ENCODE data around the gene STK24. TPM values are rescaled to one million over a fixed set of nuclear protein-coding genes. Genes with fewer than 3 reads are reported as not detected.

Gene STK24
- total and polyA plus RNA-seq, 3 experiments from 2014 or later = 63.6 to 150 (median 149) TPM

- no peaks in the 10 kb centered on the region for H3K36me3 ChIP-seq (ENCODE audit: insufficient read depth, low read length)
- H3K4me3 ChIP-seq (ENCODE audit: low read length) = no peak overlapping the region
- Mint-ChIP-seq H3K27ac (peak overlapping the region in 4 of 8 donors; percentile 6 to 92 (median 28)), H3K36me3 (peaks cover 0 to 24% (median 0%) of the 10 kb centered on the region in 3 donors), H3K4me3 (peak overlapping the region in 6 of 7 donors; percentile 6 to 55 (median 34)), H3K27me3 (no peaks in the 10 kb centered on the region), H3K9me3 (no peaks in the 10 kb centered on the region), H3K4me1 (peaks cover 79 to 87% (median 86%) of the 10 kb centered on the region in 3 donors)
- peaks cover 56% of the 10 kb centered on the region for H3K4me1 ChIP-seq (ENCODE audit: insufficient read depth, low read length)
- POLR2A ChIA-PET = no interaction called here
- CTCF ChIA-PET = no interaction called here
- no peak for DNase-seq
- H3K27me3 ChIP-seq (ENCODE audit: insufficient read depth, low read length, poor library complexity, severe bottlenecking) = no peaks in the 10 kb centered on the region
- no peaks in the 10 kb centered on the region for H3K9me3 ChIP-seq (ENCODE audit: low read length)
- H3K27ac ChIP-seq (ENCODE audit: low read depth, low read length) = no peak overlapping the region
These were observed 17.7 kb downstream of the STK24 start for GRCh38 chr13:98559169-98559568.

DNA sequence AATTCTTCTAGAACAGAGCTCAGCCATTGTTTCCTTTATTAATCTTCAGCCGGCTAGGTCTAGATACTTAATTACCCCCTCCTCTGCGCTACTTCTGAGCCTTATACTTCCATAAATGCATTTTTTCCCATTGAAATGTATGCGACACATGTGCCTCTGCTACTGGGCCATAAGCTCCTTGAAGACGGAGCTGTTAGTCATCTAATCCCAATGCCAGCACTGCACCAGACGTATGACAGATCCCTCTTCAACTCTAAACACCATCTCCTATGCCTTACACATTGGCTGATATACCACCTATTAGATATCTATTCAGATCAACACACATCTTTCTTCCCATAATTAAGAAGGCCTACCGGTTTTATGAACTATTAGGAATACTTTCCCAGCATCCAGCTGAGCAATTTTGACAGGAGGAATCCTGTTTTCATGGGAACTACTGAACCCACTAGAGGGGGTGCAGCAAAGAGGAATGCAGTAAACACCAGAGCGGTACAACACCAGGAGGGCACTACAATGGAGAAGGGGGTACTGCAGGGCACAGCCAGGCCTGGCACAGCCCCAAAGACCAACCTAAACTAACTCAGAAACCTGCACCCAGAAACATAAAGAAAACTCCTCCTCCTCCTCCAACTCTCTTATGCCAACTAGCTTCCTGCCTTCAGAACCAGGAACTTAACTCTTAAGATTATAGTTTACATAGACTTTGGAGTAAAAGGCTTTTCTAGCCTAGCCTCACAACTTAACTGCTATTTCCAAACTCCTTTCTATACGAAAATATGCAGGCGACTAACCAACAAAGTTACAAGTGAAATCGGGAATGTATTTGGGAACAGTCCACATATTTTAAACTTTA, 18.7 kb downstream of the STK24 start:
- Mint-ChIP-seq H3K4me1 (peaks cover 77 to 88% (median 86%) of the 10 kb centered on the region in 3 donors), H3K36me3 (peaks cover 0 to 25% (median 0%) of the 10 kb centered on the region in 3 donors), H3K9me3 (no peaks in the 10 kb centered on the region), H3K27ac (peak overlapping the region in 7 of 8 donors; percentile 2 to 89 (median 56)), H3K27me3 (no peaks in the 10 kb centered on the region), H3K4me3 (peak overlapping the region in 6 of 7 donors; percentile 4 to 74 (median 52))
- Histone ChIP-seq H3K27ac (ENCODE audit: low read depth, low read length) (no peak overlapping the region), H3K36me3 (ENCODE audit: insufficient read depth, low read length) (no peaks in the 10 kb centered on the region), H3K27me3 (ENCODE audit: insufficient read depth, low read length, poor library complexity, severe bottlenecking) (no peaks in the 10 kb centered on the region), H3K4me3 (ENCODE audit: low read length) (peak overlapping the region; percentile 12), H3K9me3 (ENCODE audit: low read length) (no peaks in the 10 kb centered on the region), H3K4me1 (ENCODE audit: insufficient read depth, low read length) (peaks cover 54% of the 10 kb centered on the region)
- ChIA-PET POLR2A (no interaction called here), CTCF (interaction anchor here (1.0 kb wide), 1 partner anchor 95 kb away, joined by 3 read pairs; no protein-coding TSS in a partner anchor)
- no peak for DNase-seq

GRCh38 chr13:98556968-98557631, 19.8 kb downstream of the STK24 start:
- Histone ChIP-seq H3K27ac (ENCODE audit: low read depth, low read length) (no peak overlapping the region), H3K4me3 (ENCODE audit: low read length) (no peak overlapping the region), H3K4me1 (ENCODE audit: insufficient read depth, low read length) (peaks cover 50% of the 10 kb centered on the region), H3K36me3 (ENCODE audit: insufficient read depth, low read length) (no peaks in the 10 kb centered on the region), H3K27me3 (ENCODE audit: insufficient read depth, low read length, poor library complexity, severe bottlenecking) (no peaks in the 10 kb centered on the region), H3K9me3 (ENCODE audit: low read length) (no peaks in the 10 kb centered on the region)
- H3K4me1 Mint-ChIP-seq = peaks cover 76 to 89% (median 86%) of the 10 kb centered on the region in 3 donors
- H3K36me3 Mint-ChIP-seq = peaks cover 0 to 27% (median 0%) of the 10 kb centered on the region in 3 donors
- ChIA-PET POLR2A (no interaction called here), CTCF (no interaction called here)
- DNase-seq = no peak
- H3K27ac Mint-ChIP-seq = peak overlapping the region; percentile 9 to 89 (median 68)
- no peaks in the 10 kb centered on the region for H3K9me3 Mint-ChIP-seq
- no peaks in the 10 kb centered on the region for H3K27me3 Mint-ChIP-seq
- H3K4me3 Mint-ChIP-seq = peak overlapping the region in 6 of 7 donors; percentile 4 to 74 (median 58)

GRCh38 chr13:98556142-98556816, 20.6 kb downstream of the STK24 start:
- Histone ChIP-seq H3K4me3 (ENCODE audit: low read length) (no peak overlapping the region), H3K27me3 (ENCODE audit: insufficient read depth, low read length, poor library complexity, severe bottlenecking) (no peaks in the 10 kb centered on the region), H3K4me1 (ENCODE audit: insufficient read depth, low read length) (peaks cover 42% of the 10 kb centered on the region), H3K36me3 (ENCODE audit: insufficient read depth, low read length) (no peaks in the 10 kb centered on the region), H3K27ac (ENCODE audit: low read depth, low read length) (no peak overlapping the region), H3K9me3 (ENCODE audit: low read length) (no peaks in the 10 kb centered on the region)
- Mint-ChIP-seq H3K4me3 (peak overlapping the region in 6 of 7 donors; percentile 28 to 74 (median 53)), H3K9me3 (no peaks in the 10 kb centered on the region), H3K27me3 (no peaks in the 10 kb centered on the region), H3K36me3 (peaks cover 3 to 30% (median 3%) of the 10 kb centered on the region in 3 donors), H3K4me1 (peaks cover 78 to 89% (median 87%) of the 10 kb centered on the region in 3 donors), H3K27ac (peak overlapping the region; percentile 9 to 89 (median 60))
- ChIA-PET POLR2A (no interaction called here), CTCF (no interaction called here)
- no peak for DNase-seq

- POLR2A ChIA-PET = no interaction called here
- Histone ChIP-seq H3K4me3 (ENCODE audit: low read length) (no peak overlapping the region), H3K9me3 (ENCODE audit: low read length) (no peaks in the 10 kb centered on the region), H3K4me1 (ENCODE audit: insufficient read depth, low read length) (peaks cover 31% of the 10 kb centered on the region), H3K27me3 (ENCODE audit: insufficient read depth, low read length, poor library complexity, severe bottlenecking) (no peaks in the 10 kb centered on the region), H3K36me3 (ENCODE audit: insufficient read depth, low read length) (peaks cover 17% of the 10 kb centered on the region), H3K27ac (ENCODE audit: low read depth, low read length) (no peak overlapping the region)
- CTCF ChIA-PET = interaction anchor here (0.7 to 1.3 kb wide), 4 partner anchors 9 to 104 kb away, joined by 3 to 4 read pairs (median 3); no protein-coding TSS in a partner anchor
- H3K27me3 Mint-ChIP-seq = no peaks in the 10 kb centered on the region
- peak overlapping the region in 2 of 7 donors; percentile 2 to 25 for H3K4me3 Mint-ChIP-seq
- no peaks in the 10 kb centered on the region for H3K9me3 Mint-ChIP-seq
- H3K36me3 Mint-ChIP-seq = peaks cover 5 to 57% (median 21%) of the 10 kb centered on the region in 3 donors
- H3K4me1 Mint-ChIP-seq = peaks cover 73 to 92% (median 91%) of the 10 kb centered on the region in 3 donors
- DNase-seq = no peak
- peak overlapping the region in 7 of 8 donors; percentile 16 to 75 (median 50) for H3K27ac Mint-ChIP-seq
These were observed 27.1 kb downstream of the STK24 start for GRCh38 chr13:98549728-98550317.

- H3K27me3 ChIP-seq (ENCODE audit: insufficient read depth, low read length, poor library complexity, severe bottlenecking) = no peaks in the 10 kb centered on the region
- peaks cover 17% of the 10 kb centered on the region for H3K36me3 ChIP-seq (ENCODE audit: insufficient read depth, low read length)
- Mint-ChIP-seq H3K9me3 (no peaks in the 10 kb centered on the region), H3K4me1 (peaks cover 73 to 94% (median 90%) of the 10 kb centered on the region in 3 donors), H3K36me3 (peaks cover 5 to 57% (median 21%) of the 10 kb centered on the region in 3 donors), H3K27me3 (no peaks in the 10 kb centered on the region), H3K27ac (peak overlapping the region in 7 of 8 donors; percentile 16 to 77 (median 68)), H3K4me3 (peak overlapping the region in 3 of 7 donors; percentile 12 to 59 (median 37))
- CTCF ChIA-PET = interaction anchor here (0.6 to 1.3 kb wide), 4 partner anchors 9 to 104 kb away, joined by 3 to 4 read pairs (median 3); no protein-coding TSS in a partner anchor
- DNase-seq = no peak
- peaks cover 34% of the 10 kb centered on the region for H3K4me1 ChIP-seq (ENCODE audit: insufficient read depth, low read length)
- POLR2A ChIA-PET = no interaction called here
- no peak overlapping the region for H3K27ac ChIP-seq (ENCODE audit: low read depth, low read length)
- no peaks in the 10 kb centered on the region for H3K9me3 ChIP-seq (ENCODE audit: low read length)
- no peak overlapping the region for H3K4me3 ChIP-seq (ENCODE audit: low read length)
These were observed 27.7 kb downstream of the STK24 start for GRCh38 chr13:98549006-98549727.

DNA sequence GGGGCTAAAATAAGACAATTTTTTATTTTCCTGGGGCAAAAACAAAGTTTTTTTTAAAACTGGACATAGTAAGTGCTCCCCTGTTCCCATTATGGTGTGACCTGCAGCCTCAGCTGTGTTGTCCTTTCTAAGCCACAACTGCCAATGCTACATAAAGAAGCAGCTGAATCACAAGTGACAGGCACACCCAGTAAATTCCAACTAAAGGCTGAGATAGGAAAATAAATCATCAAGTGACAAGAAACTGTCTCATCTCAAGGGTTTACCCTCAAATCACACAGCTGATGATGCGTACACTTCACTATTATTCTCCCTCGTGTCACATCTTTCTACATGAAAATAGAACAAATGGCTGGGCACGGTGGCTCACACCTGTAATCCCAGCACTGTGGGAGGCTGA, 28.7 kb downstream of the STK24 start:
- no peaks in the 10 kb centered on the region for H3K9me3 ChIP-seq (ENCODE audit: low read length)
- H3K27ac Mint-ChIP-seq = peak overlapping the region in 2 of 8 donors; percentile 67 to 69
- H3K27me3 Mint-ChIP-seq = no peaks in the 10 kb centered on the region
- H3K27ac ChIP-seq (ENCODE audit: low read depth, low read length) = no peak overlapping the region
- POLR2A ChIA-PET = no interaction called here
- peaks cover 41% of the 10 kb centered on the region for H3K4me1 ChIP-seq (ENCODE audit: insufficient read depth, low read length)
- H3K36me3 Mint-ChIP-seq = peaks cover 5 to 54% (median 21%) of the 10 kb centered on the region in 3 donors
- no peak overlapping the region for H3K4me3 Mint-ChIP-seq
- CTCF ChIA-PET = interaction anchor here (0.6 to 1.4 kb wide), 2 partner anchors 68 to 106 kb away, joined by 3 read pairs; no protein-coding TSS in a partner anchor
- H3K36me3 ChIP-seq (ENCODE audit: insufficient read depth, low read length) = peaks cover 17% of the 10 kb centered on the region
- H3K9me3 Mint-ChIP-seq = no peaks in the 10 kb centered on the region
- no peak for DNase-seq
- H3K4me3 ChIP-seq (ENCODE audit: low read length) = no peak overlapping the region
- no peaks in the 10 kb centered on the region for H3K27me3 ChIP-seq (ENCODE audit: insufficient read depth, low read length, poor library complexity, severe bottlenecking)
- H3K4me1 Mint-ChIP-seq = peaks cover 75 to 94% (median 90%) of the 10 kb centered on the region in 3 donors

Measured in CD8-positive, alpha-beta memory T cell (primary cell).